ENCODE measurements around the gene DLX4.

Gene DLX4

GRCh38 chr17:49970498-49970897 lies 1.5 kb downstream of the DLX4 start:
- DNase-seq = no peak

GRCh38 chr17:49971199-49971847 lies 2.3 kb downstream of the DLX4 start:
- DNase-seq = no peak

- no peak for DNase-seq
Observed at GRCh38 chr17:49971848-49972485, 3.0 kb downstream of the DLX4 start.

GRCh38 chr17:49972486-49973270 lies 3.7 kb downstream of the DLX4 start:
- no peak for DNase-seq

- no peak for DNase-seq
Observed at GRCh38 chr17:49973271-49973615, 4.3 kb downstream of the DLX4 start.

GRCh38 chr17:49975531-49975930 lies 6.5 kb downstream of the DLX4 start:
- no peak for DNase-seq

- DNase-seq = no peak
Observed at GRCh38 chr17:49976163-49976827, 7.3 kb downstream of the DLX4 start.

GRCh38 chr17:49976828-49977202 lies 7.8 kb downstream of the DLX4 start:
- DNase-seq = no peak

GRCh38 chr17:49977463-49978389 lies 8.7 kb downstream of the DLX4 start:
- no peak for DNase-seq

GRCh38 chr17:49978501-49978900 lies 9.5 kb downstream of the DLX4 start:
- DNase-seq = no peak

- no peak for DNase-seq
Observed at GRCh38 chr17:49979748-49980479, 10.9 kb downstream of the DLX4 start.

GRCh38 chr17:49980703-49981197 lies 11.8 kb downstream of the DLX4 start:
- DNase-seq = no peak

- DNase-seq = no peak
Observed at GRCh38 chr17:49984283-49984682, 15.3 kb downstream of the DLX4 start.

GRCh38 chr17:49984776-49985175 lies 15.8 kb downstream of the DLX4 start:
- no peak for DNase-seq

GRCh38 chr17:49985310-49985990 lies 16.5 kb downstream of the DLX4 start:
- no peak for DNase-seq

GRCh38 chr17:49986396-49987289 lies 17.7 kb downstream of the DLX4 start:
- DNase-seq = no peak

- no peak for DNase-seq
Observed at GRCh38 chr17:49987290-49987585, 18.2 kb downstream of the DLX4 start.

- DNase-seq = peak; percentile 73
Observed at GRCh38 chr17:49987681-49988441, 18.9 kb downstream of the DLX4 start.

GRCh38 chr17:49989518-49989880 lies 20.5 kb downstream of the DLX4 start:
- no peak for DNase-seq

Measured in right hindlimb (tissue), 1 donor.